Measurements from ENCODE around the gene PRR7. TPM values are rescaled to one million over a fixed set of nuclear protein-coding genes. Genes with fewer than 3 reads are reported as not detected.

Gene PRR7
- total and polyA plus RNA-seq, 2 experiments from 2014 or later, result 7.6 to 9.7 TPM

DNA sequence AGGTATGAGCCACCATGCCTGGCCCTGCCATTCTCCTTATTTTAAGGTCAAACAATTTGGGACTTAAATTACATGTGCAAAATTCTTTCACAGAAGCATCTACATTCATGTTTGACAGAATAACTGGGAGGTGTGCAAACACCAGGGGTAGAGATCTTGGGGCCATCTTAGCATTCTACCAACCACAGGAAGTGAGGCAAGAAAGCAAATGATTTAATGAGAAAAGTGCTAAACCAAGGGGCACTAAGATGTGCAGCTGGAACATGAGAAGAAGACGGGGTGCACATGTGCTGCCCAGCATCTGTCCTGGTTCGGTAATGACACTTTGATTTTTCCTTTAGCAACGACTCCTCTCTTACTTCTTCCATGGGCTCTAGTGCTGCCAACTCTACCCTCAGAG is 36.0 kb upstream of the PRR7 start:
- no peak for TF ChIP-seq ZNF331 (CRISPR knock-in tag; IDR thresholded peaks at IDR 0.05; ENCODE audit: low read depth)
- TF ChIP-seq JUNB (IDR thresholded peaks at IDR 0.05; ENCODE audit: unreplicated experiment), result no peak
- no peak for TF ChIP-seq ZNF114 (CRISPR knock-in tag; IDR thresholded peaks at IDR 0.05)
- TF ChIP-seq, protein P1, sequence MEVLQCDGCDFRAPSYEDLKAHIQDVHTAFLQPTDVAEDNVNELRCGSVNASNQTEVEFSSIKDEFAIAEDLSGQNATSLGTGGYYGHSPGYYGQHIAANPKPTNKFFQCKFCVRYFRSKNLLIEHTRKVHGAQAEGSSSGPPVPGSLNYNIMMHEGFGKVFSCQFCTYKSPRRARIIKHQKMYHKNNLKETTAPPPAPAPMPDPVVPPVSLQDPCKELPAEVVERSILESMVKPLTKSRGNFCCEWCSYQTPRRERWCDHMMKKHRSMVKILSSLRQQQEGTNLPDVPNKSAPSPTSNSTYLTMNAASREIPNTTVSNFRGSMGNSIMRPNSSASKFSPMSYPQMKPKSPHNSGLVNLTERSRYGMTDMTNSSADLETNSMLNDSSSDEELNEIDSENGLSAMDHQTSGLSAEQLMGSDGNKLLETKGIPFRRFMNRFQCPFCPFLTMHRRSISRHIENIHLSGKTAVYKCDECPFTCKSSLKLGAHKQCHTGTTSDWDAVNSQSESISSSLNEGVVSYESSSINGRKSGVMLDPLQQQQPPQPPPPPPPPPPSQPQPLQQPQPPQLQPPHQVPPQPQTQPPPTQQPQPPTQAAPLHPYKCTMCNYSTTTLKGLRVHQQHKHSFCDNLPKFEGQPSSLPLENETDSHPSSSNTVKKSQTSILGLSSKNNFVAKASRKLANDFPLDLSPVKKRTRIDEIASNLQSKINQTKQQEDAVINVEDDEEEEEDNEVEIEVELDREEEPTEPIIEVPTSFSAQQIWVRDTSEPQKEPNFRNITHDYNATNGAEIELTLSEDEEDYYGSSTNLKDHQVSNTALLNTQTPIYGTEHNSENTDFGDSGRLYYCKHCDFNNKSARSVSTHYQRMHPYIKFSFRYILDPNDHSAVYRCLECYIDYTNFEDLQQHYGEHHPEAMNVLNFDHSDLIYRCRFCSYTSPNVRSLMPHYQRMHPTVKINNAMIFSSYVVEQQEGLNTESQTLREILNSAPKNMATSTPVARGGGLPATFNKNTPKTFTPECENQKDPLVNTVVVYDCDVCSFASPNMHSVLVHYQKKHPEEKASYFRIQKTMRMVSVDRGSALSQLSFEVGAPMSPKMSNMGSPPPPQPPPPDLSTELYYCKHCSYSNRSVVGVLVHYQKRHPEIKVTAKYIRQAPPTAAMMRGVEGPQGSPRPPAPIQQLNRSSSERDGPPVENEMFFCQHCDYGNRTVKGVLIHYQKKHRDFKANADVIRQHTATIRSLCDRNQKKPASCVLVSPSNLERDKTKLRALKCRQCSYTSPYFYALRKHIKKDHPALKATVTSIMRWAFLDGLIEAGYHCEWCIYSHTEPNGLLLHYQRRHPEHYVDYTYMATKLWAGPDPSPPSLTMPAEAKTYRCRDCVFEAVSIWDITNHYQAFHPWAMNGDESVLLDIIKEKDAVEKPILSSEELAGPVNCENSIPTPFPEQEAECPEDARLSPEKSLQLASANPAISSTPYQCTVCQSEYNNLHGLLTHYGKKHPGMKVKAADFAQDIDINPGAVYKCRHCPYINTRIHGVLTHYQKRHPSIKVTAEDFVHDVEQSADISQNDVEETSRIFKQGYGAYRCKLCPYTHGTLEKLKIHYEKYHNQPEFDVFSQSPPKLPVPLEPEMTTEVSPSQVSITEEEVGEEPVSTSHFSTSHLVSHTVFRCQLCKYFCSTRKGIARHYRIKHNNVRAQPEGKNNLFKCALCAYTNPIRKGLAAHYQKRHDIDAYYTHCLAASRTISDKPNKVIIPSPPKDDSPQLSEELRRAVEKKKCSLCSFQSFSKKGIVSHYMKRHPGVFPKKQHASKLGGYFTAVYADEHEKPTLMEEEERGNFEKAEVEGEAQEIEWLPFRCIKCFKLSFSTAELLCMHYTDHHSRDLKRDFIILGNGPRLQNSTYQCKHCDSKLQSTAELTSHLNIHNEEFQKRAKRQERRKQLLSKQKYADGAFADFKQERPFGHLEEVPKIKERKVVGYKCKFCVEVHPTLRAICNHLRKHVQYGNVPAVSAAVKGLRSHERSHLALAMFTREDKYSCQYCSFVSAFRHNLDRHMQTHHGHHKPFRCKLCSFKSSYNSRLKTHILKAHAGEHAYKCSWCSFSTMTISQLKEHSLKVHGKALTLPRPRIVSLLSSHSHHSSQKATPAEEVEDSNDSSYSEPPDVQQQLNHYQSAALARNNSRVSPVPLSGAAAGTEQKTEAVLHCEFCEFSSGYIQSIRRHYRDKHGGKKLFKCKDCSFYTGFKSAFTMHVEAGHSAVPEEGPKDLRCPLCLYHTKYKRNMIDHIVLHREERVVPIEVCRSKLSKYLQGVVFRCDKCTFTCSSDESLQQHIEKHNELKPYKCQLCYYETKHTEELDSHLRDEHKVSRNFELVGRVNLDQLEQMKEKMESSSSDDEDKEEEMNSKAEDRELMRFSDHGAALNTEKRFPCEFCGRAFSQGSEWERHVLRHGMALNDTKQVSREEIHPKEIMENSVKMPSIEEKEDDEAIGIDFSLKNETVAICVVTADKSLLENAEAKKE (CRISPR knock-in tag; IDR thresholded peaks at IDR 0.05), result no peak
- TF ChIP-seq EZH2 (IDR thresholded peaks at IDR 0.05; ENCODE audit: low read depth, unreplicated experiment), result no peak
- no peak for TF ChIP-seq NANOG (IDR thresholded peaks at IDR 0.05; ENCODE audit: borderline replicate concordance)
- TF ChIP-seq POLR2AphosphoS5 (IDR thresholded peaks at IDR 0.05; ENCODE audit: low read depth), result no peak
- H3K4me3 Mint-ChIP-seq, result no peak overlapping the region
- H3K4me1 ChIP-seq (ENCODE audit: insufficient read depth), result no peaks in the 10 kb centered on the region
- H3K27ac ChIP-seq (ENCODE audit: low read depth), result no peak overlapping the region
- H3K4me1 Mint-ChIP-seq, result no peaks in the 10 kb centered on the region
- peaks cover 10% of the 10 kb centered on the region; the same call in 1 of the 2 replicates for H3K9me2 ChIP-seq (ENCODE audit: insufficient read depth)
- H3K9me3 Mint-ChIP-seq, result no peaks in the 10 kb centered on the region
- H3K79me2 ChIP-seq (replicated peaks; ENCODE audit: insufficient read depth), result no peaks in the 10 kb centered on the region
- peaks cover 36% of the 10 kb centered on the region for H3K27me3 Mint-ChIP-seq (ENCODE audit: insufficient read depth, low read depth, poor library complexity)
- H3K27me3 ChIP-seq (ENCODE audit: insufficient read depth), result peaks cover 33% of the 10 kb centered on the region
- no peaks in the 10 kb centered on the region for H3F3A ChIP-seq (replicated peaks; ENCODE audit: low read depth)
- ATAC-seq (no peak), DNase-seq (ENCODE audit: low spot score) (no peak)
- no peaks in the 10 kb centered on the region for H3K36me3 ChIP-seq (ENCODE audit: insufficient read depth)
- no peak overlapping the region for H3K4me2 ChIP-seq
- no peaks in the 10 kb centered on the region for H4K20me1 ChIP-seq (replicated peaks; ENCODE audit: insufficient read depth)
- H3K4me3 ChIP-seq, result no peak overlapping the region
- H2AFZ ChIP-seq, result no peak overlapping the region
- H3K36me3 Mint-ChIP-seq (ENCODE audit: low read depth), result no peaks in the 10 kb centered on the region
- H3K27ac Mint-ChIP-seq, result no peak overlapping the region

Data from GM23338 (cell line).